ENCODE data around the gene FAM20C.

FAM20C gene

DNA sequence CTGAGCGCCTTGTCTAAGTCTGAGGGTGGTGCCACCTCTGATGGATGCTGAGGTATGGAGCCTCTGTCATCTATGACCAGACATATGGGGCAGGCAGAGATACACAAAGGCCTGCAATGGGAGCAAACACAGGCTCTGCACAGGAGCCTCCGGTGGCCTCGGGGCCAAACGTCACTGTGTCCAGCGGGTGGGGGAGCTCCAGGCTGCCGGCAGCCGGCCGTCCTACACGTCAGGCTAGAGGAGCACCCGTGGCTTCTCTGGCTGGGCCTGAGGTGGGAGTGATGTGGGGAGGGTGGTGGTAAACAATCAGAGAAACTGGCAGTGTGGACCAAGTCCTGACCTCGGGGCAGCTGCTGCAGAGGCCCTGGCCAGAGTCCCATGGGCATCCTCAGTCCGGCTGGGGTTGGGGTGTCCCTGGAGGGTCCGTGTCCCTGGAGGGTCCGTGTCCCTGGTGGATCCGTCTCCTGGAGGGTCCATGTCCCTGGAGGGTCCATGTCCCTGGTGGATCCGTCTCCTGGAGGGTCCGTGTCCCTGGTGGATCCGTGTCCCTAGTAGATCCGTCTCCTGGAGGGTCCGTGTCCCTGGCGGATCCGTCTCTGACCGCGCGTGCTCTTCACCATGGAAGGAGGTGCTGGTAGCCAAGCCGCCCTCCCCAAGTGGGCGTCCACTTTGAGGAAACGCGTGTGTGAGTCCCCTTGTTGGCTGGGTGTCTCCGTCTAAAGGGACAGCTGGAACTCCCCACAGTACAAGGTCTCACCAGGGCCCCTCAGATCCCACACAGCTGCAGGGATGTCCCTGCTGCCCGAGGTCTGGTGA, 24.2 kb upstream of the FAM20C start:
- no peak for DNase-seq (ENCODE audit: low read depth in 1 of 2, low spot score in 1 of 2)
- no peak overlapping the region for H3K27ac ChIP-seq (replicated peaks)
- TF ChIP-seq GABPA (IDR thresholded peaks at IDR 0.05; ENCODE audit: low read depth) (no peak), SPI1 (IDR thresholded peaks at IDR 0.05; ENCODE audit: borderline replicate concordance, low read depth) (no peak), POLR2AphosphoS5 (IDR thresholded peaks at IDR 0.05; ENCODE audit: low read depth) (no peak)
- TF ChIP-seq, protein P1, sequence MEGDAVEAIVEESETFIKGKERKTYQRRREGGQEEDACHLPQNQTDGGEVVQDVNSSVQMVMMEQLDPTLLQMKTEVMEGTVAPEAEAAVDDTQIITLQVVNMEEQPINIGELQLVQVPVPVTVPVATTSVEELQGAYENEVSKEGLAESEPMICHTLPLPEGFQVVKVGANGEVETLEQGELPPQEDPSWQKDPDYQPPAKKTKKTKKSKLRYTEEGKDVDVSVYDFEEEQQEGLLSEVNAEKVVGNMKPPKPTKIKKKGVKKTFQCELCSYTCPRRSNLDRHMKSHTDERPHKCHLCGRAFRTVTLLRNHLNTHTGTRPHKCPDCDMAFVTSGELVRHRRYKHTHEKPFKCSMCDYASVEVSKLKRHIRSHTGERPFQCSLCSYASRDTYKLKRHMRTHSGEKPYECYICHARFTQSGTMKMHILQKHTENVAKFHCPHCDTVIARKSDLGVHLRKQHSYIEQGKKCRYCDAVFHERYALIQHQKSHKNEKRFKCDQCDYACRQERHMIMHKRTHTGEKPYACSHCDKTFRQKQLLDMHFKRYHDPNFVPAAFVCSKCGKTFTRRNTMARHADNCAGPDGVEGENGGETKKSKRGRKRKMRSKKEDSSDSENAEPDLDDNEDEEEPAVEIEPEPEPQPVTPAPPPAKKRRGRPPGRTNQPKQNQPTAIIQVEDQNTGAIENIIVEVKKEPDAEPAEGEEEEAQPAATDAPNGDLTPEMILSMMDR (IDR thresholded peaks at IDR 0.05; ENCODE audit: insufficient read depth, low read length), result no peak
- TF ChIP-seq, protein P2, sequence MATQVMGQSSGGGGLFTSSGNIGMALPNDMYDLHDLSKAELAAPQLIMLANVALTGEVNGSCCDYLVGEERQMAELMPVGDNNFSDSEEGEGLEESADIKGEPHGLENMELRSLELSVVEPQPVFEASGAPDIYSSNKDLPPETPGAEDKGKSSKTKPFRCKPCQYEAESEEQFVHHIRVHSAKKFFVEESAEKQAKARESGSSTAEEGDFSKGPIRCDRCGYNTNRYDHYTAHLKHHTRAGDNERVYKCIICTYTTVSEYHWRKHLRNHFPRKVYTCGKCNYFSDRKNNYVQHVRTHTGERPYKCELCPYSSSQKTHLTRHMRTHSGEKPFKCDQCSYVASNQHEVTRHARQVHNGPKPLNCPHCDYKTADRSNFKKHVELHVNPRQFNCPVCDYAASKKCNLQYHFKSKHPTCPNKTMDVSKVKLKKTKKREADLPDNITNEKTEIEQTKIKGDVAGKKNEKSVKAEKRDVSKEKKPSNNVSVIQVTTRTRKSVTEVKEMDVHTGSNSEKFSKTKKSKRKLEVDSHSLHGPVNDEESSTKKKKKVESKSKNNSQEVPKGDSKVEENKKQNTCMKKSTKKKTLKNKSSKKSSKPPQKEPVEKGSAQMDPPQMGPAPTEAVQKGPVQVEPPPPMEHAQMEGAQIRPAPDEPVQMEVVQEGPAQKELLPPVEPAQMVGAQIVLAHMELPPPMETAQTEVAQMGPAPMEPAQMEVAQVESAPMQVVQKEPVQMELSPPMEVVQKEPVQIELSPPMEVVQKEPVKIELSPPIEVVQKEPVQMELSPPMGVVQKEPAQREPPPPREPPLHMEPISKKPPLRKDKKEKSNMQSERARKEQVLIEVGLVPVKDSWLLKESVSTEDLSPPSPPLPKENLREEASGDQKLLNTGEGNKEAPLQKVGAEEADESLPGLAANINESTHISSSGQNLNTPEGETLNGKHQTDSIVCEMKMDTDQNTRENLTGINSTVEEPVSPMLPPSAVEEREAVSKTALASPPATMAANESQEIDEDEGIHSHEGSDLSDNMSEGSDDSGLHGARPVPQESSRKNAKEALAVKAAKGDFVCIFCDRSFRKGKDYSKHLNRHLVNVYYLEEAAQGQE (IDR thresholded peaks at IDR 0.05; ENCODE audit: insufficient replicate concordance, low read depth), result no peak
- no peaks in the 10 kb centered on the region for H3K27me3 ChIP-seq (ENCODE audit: insufficient read depth, poor library complexity, severe bottlenecking)
- H3K4me3 ChIP-seq (replicated peaks; ENCODE audit: insufficient read depth, low read length), result no peak overlapping the region

DNA sequence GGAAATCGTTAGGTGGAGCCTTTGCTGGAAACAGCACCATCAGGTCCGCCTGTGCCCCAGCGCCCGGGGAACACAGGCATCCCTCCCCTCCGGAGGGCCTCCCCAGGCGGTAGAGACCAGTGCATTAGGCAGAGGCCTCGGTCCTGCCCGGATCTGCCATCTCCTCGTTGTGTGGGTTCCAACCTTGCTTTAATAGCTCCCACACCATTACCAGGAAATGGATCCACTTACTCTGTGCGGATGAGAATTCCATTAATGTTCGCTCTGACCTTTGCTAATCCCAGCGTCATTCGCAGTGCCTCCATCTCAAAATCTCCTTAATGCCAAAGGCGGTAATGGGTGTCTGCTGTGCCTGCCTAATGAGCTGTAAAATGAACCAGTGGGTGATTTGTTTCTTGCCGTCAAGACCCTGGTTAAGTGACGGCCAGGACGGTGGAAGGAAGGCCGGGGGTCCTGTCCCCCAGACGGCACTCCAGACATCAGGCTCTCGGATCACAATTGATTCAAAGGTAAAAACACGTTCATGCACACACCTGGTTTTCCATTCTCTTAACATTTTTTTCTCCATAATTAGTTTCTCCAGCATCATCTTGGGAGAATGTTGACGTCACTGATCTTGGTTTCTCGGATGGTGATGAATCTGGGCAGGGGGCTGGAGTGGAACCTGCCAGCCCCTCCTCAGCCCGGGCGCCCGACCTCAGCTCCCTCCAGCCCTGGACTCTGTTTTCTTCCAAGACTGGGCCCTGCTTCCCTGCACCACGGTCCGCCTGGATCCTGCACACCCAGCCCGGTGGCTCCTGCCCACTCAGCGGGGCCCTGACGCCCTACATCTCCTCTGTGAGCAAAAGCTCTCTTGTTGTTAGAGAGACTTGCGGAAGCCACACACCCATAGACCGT, 22.8 kb upstream of the FAM20C start:
- DNase-seq (ENCODE audit: low read depth in 1 of 2, low spot score in 1 of 2), result no peak
- Histone ChIP-seq H3K4me3 (replicated peaks; ENCODE audit: insufficient read depth, low read length) (no peak overlapping the region), H3K27ac (replicated peaks) (no peak overlapping the region), H3K27me3 (ENCODE audit: insufficient read depth, poor library complexity, severe bottlenecking) (no peaks in the 10 kb centered on the region)
- TF ChIP-seq, protein P1 (IDR thresholded peaks at IDR 0.05; ENCODE audit: insufficient read depth, low read length), result no peak
- TF ChIP-seq GABPA (IDR thresholded peaks at IDR 0.05; ENCODE audit: low read depth), result no peak
- TF ChIP-seq, protein P2 (IDR thresholded peaks at IDR 0.05; ENCODE audit: insufficient replicate concordance, low read depth), result no peak
- TF ChIP-seq SPI1 (IDR thresholded peaks at IDR 0.05; ENCODE audit: borderline replicate concordance, low read depth), result no peak
- TF ChIP-seq POLR2AphosphoS5 (IDR thresholded peaks at IDR 0.05; ENCODE audit: low read depth), result no peak

DNA sequence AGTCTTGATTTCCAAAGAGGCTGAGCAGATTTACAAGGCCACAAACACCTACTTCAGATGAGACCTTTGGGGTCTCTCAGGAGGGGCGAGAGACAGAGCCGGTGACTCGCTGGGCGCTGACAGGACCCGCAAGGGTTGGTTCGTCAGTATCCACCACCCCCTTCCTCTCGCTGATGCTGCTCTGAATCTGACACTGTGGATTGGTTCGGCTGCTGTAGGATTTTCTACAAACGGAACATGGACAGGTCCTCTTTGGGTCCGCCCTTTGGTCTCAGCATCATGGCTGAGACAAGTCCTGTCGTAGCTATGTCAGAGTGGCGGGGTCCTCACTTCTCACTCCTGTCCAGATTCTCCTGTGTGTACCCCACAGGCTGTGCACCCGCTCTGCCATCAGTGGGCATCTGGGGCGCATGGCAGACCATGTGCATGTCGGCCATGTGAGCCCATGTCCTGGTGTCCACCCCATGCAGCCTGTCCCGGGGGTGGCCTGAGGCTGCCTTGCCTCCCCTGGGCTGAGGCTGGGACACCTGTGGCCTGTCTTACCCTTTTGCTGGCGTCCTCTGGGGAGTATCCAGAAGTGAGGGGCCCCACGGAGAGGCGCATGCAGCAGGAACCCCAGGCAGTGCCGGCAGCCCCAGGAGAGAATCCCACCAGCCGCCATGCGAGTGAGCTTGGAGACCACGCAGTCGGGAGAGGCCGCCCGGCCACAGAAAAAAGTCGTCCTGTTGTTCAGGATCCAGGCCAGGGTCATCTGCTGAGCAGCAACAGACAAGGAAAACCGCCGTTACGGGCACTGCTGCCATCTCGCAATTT, 21.6 kb upstream of the FAM20C start:
- TF ChIP-seq, protein P1 (IDR thresholded peaks at IDR 0.05; ENCODE audit: insufficient read depth, low read length), result no peak
- TF ChIP-seq SPI1 (IDR thresholded peaks at IDR 0.05; ENCODE audit: borderline replicate concordance, low read depth), result no peak
- no peak for TF ChIP-seq GABPA (IDR thresholded peaks at IDR 0.05; ENCODE audit: low read depth)
- no peak for TF ChIP-seq POLR2AphosphoS5 (IDR thresholded peaks at IDR 0.05; ENCODE audit: low read depth)
- TF ChIP-seq, protein P2 (IDR thresholded peaks at IDR 0.05; ENCODE audit: insufficient replicate concordance, low read depth), result no peak
- no peak for DNase-seq (ENCODE audit: low read depth in 1 of 2, low spot score in 1 of 2)
- no peak overlapping the region for H3K4me3 ChIP-seq (replicated peaks; ENCODE audit: insufficient read depth, low read length)
- H3K27me3 ChIP-seq (ENCODE audit: insufficient read depth, poor library complexity, severe bottlenecking), result no peaks in the 10 kb centered on the region
- H3K27ac ChIP-seq (replicated peaks), result no peak overlapping the region

Measured in HL-60 (cell line).